Mucosa of descending colon (tissue), 3 donors: ENCODE results near the gene SIL1. TPM values are rescaled to one million over a fixed set of nuclear protein-coding genes. Genes with fewer than 3 reads are reported as not detected.
"Not testable (repeated sequence)": the region's sequence is repeated elsewhere in the genome, so short reads cannot be mapped to it uniquely, and the experiment has no call there.

Source experiments
- ATAC-seq: fragments of 200-7000 bp; cut with Tn5 transposase; one replicate; pipeline ENCODE4 v1.9.1; 2020; ENCODE audit warnings: mild to moderate bottlenecking, moderate library complexity
- DNase-seq, 3 donors: peaks; one replicate each; pipeline ENCODE4 v3.0.0-alpha.2; 2020
- H3K36me3 ChIP-seq: fragments of 200-600 bp; one replicate; pipeline ENCODE4 v1.8.0; 2021; ENCODE audit warnings: low read depth, mild to moderate bottlenecking
- H3K4me1 ChIP-seq: fragments of 200-600 bp; one replicate; pipeline ENCODE4 v1.8.0; 2021; ENCODE audit warnings: low read depth, mild to moderate bottlenecking
- H3K4me3 ChIP-seq: fragments of 200-600 bp; one replicate; pipeline ENCODE4 v1.8.0; 2021; ENCODE audit warnings: mild to moderate bottlenecking
- H3K9me3 ChIP-seq: fragments of 200-600 bp; one replicate; pipeline ENCODE4 v1.8.0; 2021; ENCODE audit warnings: mild to moderate bottlenecking
- intact Hi-C, 2 donors: fragments of 100-400 bp; cut with DNase I in 1 of 2; cut with micrococcal nuclease in 1 of 2; formaldehyde crosslinking; loops; one replicate each; pipeline versions ENCODE4 v1.11.0 to v1.11.1; 2022; cut with DNase I, micrococcal nuclease
- total RNA-seq, 3 donors: library from RNA; stranded (reverse); fragmentation: NEBNext Ultra II Directional in 2 of 3; extraction: Animal tissue kit (Norgen Biotek cat#: 25700) in 2 of 3; gene quantifications; one replicate each; pipeline versions ENCODE4 v1.2.1 to v1.2.4, GENCODE V29; 2021 to 2023
- TF ChIP-seq, protein P1 (sequence below): fragments of 200-600 bp; IDR thresholded peaks from one replicate; pipeline ENCODE4 v1.8.0; 2022; ENCODE audit warnings: antibody characterized with exemption, mild to moderate bottlenecking
- donor health status: DM: no; HTN: no; CAD: no; lungs with moderate emphysema.
- donor health status: DM: no; HTN: no; CAD: no.
- donor health status: DM: no; HTN: yes; CAD: no.

The SIL1 gene
- total RNA-seq, 3 donors from 2014 or later, result 35.2 to 35.8 (median 35.6) TPM

DNA sequence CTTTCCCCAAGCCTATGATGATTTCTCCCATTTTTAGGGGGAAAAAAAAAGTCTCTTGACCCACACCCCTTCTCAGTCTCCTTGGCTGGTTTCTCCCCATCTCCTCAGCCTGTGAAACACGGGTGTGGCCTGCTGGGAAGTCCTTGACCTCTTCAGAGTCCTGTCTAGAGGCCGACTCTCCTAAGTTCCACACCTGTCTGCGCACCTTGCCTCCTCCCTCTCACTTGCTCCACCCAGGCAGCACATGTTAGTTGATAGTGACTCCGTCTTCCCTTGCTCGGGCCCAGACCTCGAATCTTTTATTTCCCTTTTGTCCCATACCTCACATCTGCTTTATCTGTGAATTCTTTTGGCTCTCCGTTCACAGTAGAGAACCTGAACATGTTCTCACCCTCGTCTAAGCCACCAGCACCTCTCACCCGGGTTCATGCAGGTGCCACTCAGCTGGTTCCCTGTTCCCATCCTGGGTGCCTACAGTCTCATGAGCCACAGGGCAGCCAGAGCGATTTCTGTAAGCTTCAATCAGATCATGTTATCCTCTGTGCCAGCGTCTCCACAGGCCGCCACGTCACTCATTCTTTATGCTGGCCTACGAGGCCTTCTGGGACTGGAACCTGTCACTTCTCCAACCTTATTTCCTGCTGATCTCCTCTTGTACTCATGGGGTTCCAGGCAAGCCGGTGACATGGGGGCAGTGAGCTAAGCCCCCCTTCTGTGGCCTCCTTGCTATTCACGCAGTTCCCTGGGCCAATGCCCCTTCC is 271.3 kb downstream of the SIL1 start:
- Histone ChIP-seq H3K4me1 (peaks cover 2% of the 10 kb centered on the region), H3K4me3 (no peak overlapping the region), H3K36me3 (no peaks in the 10 kb centered on the region), H3K9me3 (no peaks in the 10 kb centered on the region)
- TF ChIP-seq, protein P1, sequence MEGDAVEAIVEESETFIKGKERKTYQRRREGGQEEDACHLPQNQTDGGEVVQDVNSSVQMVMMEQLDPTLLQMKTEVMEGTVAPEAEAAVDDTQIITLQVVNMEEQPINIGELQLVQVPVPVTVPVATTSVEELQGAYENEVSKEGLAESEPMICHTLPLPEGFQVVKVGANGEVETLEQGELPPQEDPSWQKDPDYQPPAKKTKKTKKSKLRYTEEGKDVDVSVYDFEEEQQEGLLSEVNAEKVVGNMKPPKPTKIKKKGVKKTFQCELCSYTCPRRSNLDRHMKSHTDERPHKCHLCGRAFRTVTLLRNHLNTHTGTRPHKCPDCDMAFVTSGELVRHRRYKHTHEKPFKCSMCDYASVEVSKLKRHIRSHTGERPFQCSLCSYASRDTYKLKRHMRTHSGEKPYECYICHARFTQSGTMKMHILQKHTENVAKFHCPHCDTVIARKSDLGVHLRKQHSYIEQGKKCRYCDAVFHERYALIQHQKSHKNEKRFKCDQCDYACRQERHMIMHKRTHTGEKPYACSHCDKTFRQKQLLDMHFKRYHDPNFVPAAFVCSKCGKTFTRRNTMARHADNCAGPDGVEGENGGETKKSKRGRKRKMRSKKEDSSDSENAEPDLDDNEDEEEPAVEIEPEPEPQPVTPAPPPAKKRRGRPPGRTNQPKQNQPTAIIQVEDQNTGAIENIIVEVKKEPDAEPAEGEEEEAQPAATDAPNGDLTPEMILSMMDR, result no peak
- no peak for DNase-seq
- intact Hi-C loops, result no loop called here
- peak; percentile 32 for ATAC-seq

- Histone ChIP-seq H3K36me3 (no peaks in the 10 kb centered on the region), H3K4me1 (peaks cover 2% of the 10 kb centered on the region), H3K9me3 (no peaks in the 10 kb centered on the region), H3K4me3 (no peak overlapping the region)
- TF ChIP-seq, protein P1, result no peak
- ATAC-seq, result no peak
- DNase-seq, result no peak
- intact Hi-C loops, result no loop called here
Measured at GRCh38 chr5:138926257-138926656, 271.9 kb downstream of the SIL1 start.

- no peak for DNase-seq
- H3K4me3 ChIP-seq, result no peak overlapping the region
- H3K9me3 ChIP-seq, result no peaks in the 10 kb centered on the region
- ATAC-seq, result no peak
- peaks cover 2% of the 10 kb centered on the region for H3K4me1 ChIP-seq
- TF ChIP-seq, protein P1, result no peak
- H3K36me3 ChIP-seq, result no peaks in the 10 kb centered on the region
- intact Hi-C loops, result no loop called here
Measured at GRCh38 chr5:138925090-138925635, 273.0 kb downstream of the SIL1 start.

DNA sequence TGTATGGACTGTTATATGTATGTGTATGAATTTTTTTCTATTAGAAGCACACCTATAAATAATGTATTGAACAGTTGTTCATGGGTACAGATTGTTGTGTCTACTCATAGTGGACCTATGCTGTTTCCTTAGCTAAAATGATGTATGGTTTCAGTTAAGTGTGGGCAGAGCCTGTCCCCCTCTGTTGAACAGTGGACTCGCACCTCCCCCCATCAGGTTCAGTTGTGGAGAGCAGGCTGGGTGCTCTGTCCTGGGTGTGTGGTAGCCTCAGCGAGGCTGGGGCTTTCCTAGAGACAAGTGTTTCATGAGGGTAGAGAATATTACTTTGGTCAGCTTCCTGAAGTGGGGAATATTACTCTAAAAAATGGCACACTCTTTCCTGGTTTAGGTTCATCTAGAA is 275.7 kb downstream of the SIL1 start:
- no peak for DNase-seq
- no peak for ATAC-seq
- no peaks in the 10 kb centered on the region for H3K36me3 ChIP-seq

DNA sequence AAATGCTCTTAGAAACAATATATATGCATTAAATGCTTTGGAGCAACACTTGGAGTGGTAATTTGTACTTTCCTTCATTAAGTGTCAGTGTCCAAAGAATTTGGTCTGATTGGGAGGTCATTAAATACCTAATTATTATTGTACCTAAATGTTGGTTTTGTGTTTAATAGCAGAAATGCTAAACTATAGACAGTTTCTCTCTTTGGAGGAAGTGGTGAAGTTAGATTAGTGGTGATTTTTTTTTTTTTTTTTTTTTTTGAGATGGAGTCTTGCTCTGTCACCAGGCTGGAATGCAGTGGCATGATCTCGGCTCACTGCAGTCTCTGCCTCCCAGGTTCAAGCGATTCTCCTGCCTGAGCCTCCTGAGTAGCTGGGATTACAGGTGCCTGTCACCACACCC is 276.8 kb downstream of the SIL1 start:
- H3K36me3 ChIP-seq, intact Hi-C loops, DNase-seq, H3K4me3 ChIP-seq, ATAC-seq, H3K4me1 ChIP-seq, H3K9me3 ChIP-seq: not testable (repeated sequence)

More for the DNA sequence above, 275.7 kb downstream of the SIL1 start:
- TF ChIP-seq, protein P1, result no peak
- intact Hi-C loops, result no loop called here
- H3K9me3 ChIP-seq, result no peaks in the 10 kb centered on the region
- no peak overlapping the region for H3K4me3 ChIP-seq
- H3K4me1 ChIP-seq, result peaks cover 2% of the 10 kb centered on the region

DNA sequence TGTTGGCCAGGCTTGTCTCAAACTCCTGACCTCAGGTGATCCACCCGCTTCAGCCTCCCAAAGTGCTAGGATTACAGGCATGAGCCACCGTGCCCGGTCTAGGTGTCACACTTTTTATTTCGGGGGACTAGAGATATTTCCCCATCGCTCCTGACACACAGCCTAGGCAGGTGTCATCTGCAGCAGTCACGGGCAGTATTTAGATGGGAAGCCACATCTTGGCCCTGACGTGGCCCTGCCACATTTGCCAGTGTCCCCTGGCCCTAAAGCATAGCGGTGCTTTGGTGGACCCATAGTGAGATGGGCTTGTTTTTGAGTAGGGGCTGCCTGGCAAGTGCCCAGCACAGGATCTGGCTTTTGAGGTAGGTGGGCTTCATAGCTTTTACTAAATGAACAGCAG is 278.0 kb downstream of the SIL1 start:
- Histone ChIP-seq H3K4me3 (no peak overlapping the region), H3K4me1 (no peaks in the 10 kb centered on the region), H3K9me3 (no peaks in the 10 kb centered on the region), H3K36me3 (no peaks in the 10 kb centered on the region)
- ATAC-seq (no peak), DNase-seq (no peak)
- TF ChIP-seq, protein P1, result no peak
- intact Hi-C loops, result no loop called here
